ENCODE measurements around the gene XYLT2. TPM values are rescaled to one million over a fixed set of nuclear protein-coding genes. Genes with fewer than 3 reads are reported as not detected.
"Not testable (repeated sequence)": the region's sequence is repeated elsewhere in the genome, so short reads cannot be mapped to it uniquely, and the experiment has no call there.

Gene XYLT2
- total RNA-seq, 1 experiment from 2014 or later: 49.0 TPM

DNA sequence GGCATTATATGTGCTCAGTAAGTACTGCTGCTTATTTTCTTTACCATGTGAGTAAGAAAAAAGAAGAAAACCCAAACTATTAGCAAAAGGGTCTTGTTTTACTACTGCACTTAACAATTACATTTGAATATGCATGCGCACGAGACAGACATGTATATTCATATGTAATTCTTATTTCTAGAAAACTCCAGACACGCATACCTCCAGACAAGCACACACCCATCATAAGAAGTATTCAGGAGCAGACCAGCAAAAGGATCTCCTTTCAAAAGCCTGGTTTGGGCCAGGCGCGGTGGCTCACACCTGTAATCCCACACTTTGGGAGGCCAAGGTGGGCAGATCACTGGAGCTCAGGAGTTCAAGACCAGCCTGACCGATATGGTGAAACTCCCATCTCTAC lies 43.6 kb downstream of the XYLT2 start:
- no peak for DNase-seq (ENCODE audit: low spot score)

DNA sequence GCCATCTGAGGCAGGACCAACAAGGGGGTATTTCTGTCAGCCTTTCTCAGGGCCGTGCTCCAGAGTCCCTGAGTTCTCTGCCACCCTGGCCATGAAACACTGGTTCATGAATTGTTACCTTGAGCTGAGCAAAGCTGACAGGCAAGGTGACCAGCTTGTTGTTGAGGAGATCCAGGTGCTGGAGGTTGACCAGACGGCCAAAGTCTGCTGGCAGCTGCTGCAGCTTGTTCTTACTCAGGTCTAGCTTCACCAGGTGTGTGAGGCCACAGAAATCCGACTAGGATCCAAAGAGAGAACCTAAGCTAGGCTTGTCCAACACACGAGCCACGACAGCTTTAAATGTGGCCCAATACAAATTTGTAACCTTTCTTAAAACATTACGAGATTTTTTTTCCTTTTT lies 46.7 kb downstream of the XYLT2 start:
- DNase-seq (ENCODE audit: low spot score): no peak

GRCh38 chr17:50393700-50394099 lies 47.8 kb downstream of the XYLT2 start:
- DNase-seq (ENCODE audit: low spot score): no peak

GRCh38 chr17:50394711-50395110 lies 48.8 kb downstream of the XYLT2 start:
- no peak for DNase-seq (ENCODE audit: low spot score)

- peak; percentile 46 for DNase-seq (ENCODE audit: low spot score)
Measured at GRCh38 chr17:50396261-50397110, 50.6 kb downstream of the XYLT2 start.

DNA sequence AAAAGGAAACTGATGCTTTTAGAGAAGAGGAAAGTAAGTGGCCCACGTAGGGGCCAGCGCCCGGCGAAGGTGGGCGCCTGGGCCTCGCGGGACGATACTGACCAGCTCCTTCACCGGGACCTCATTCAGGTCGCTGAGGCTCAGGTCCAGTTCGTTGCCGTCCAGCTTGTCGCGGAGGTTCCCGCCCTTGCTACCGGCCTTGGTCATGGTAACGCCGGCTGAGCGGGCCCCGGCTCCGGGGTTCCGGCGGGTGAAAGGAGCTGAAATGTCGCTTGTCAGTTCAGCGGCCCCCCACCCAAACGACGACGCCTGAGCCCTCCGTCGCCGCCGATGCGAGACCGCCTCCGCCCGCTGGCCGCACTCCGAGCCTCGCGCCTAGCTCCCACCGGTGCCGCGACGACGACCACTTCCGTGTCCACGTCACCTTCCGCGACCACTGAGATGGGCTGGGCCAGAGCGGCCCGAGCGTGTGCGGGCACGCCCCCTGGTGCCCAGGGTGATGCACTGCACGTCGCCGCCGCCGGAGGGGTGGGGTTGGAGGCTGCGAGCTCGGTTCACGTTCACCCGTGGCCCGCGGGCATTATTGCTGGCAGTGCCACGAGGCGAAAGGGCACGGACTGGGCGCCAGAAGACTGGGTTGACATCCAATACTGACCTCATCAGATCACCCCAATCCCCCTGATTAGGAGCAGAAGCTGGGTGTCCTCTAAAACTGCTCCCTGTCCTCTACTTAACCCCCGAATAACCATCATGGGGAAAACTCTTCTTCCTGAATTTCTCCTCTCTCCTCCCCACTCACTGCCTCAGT lies 51.4 kb downstream of the XYLT2 start, which contains the start of gene LRRC59:
LRRC59 (minus strand) TSS at position 413 of the 808 bp plus-strand sequence; CDS start at position 207, 206 bp downstream.
- peak; percentile 72 for DNase-seq (ENCODE audit: low spot score)

DNA sequence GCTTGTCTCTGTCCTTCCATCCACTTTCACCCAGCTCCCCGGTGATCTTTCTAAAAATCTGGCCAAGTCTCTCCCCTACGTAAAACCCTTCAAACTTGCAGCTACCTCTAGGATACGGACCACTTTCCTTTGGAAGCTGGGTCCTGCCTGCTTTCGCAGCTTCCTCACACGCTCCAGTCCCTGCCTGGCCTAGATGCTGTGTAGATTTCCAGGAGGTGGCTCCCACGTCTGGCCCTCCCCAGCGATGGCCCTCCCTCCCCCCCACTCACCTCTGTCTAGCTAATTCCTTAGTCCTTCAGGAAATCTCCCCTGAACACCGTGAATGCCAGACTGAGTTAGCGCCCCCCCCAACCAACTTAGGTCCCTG lies 52.0 kb downstream of the XYLT2 start:
- no peak for DNase-seq (ENCODE audit: low spot score)

- not testable (repeated sequence) for DNase-seq (ENCODE audit: low spot score)
Measured at GRCh38 chr17:50398672-50399071, 52.7 kb downstream of the XYLT2 start.

GRCh38 chr17:50399591-50399990 lies 53.7 kb downstream of the XYLT2 start:
- DNase-seq (ENCODE audit: low spot score): not testable (repeated sequence)

DNA sequence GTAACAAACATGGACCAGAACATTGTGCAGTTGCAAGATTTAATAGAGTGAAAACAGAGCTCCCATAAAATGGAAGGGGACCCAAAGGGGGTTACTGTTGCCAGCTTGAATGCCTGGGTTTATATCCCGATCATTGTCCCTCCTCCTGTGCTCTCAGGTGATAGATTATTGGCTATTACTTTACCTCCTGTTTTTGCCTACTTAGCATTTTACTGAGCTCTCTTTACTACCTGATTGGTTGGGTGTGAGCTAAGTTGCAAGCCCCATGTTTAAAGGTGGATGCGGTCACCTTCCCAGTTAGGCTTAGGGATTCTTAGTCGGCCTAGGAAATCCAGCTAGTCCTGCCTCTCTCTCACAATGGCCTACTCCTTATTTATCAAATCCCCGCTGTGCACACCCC lies 59.4 kb downstream of the XYLT2 start:
- not testable (repeated sequence) for DNase-seq (ENCODE audit: low spot score)

- no peak for DNase-seq (ENCODE audit: low spot score)
Measured at GRCh38 chr17:50406578-50406977, 60.7 kb downstream of the XYLT2 start.

GRCh38 chr17:50407921-50408320 lies 62.0 kb downstream of the XYLT2 start:
- DNase-seq (ENCODE audit: low spot score): no peak

Other genes with a start within 250 kb of the XYLT2 start
- 0.50 and 0.62 TPM in 2 replicates for gene SAMD14, start 216.0 kb upstream of the XYLT2 start, total RNA-seq (2014; rRNA removed; shearing (Covaris generic))
- 19.1 and 35.5 TPM in 2 replicates for gene PPP1R9B, start 195.4 kb upstream of the XYLT2 start, total RNA-seq (2014; rRNA removed; shearing (Covaris generic))
- 0.22 and 9.3 TPM in 2 replicates for gene SGCA, start 180.1 kb upstream of the XYLT2 start, total RNA-seq (2014; rRNA removed; shearing (Covaris generic))
- gene COL1A1, start 144.5 kb upstream of the XYLT2 start, total RNA-seq (2014; rRNA removed; shearing (Covaris generic)): 6.2 and 15.7 TPM in 2 replicates
- gene TMEM92, start 71.7 kb upstream of the XYLT2 start, total RNA-seq (2014; rRNA removed; shearing (Covaris generic)): 5.2 and 6.6 TPM in 2 replicates
- 109 and 138 TPM in 2 replicates for gene MRPL27, start 27.1 kb downstream of the XYLT2 start, total RNA-seq (2014; rRNA removed; shearing (Covaris generic))
- gene EME1, start 27.1 kb downstream of the XYLT2 start, total RNA-seq (2014; rRNA removed; shearing (Covaris generic)): 12.8 and 15.8 TPM in 2 replicates
- 259 and 262 TPM in 2 replicates for gene LRRC59, start 51.4 kb downstream of the XYLT2 start, total RNA-seq (2014; rRNA removed; shearing (Covaris generic))
- 40.4 and 41.0 TPM in 2 replicates for gene ACSF2, start 80.1 kb downstream of the XYLT2 start, total RNA-seq (2014; rRNA removed; shearing (Covaris generic))
- gene CHAD, start 122.8 kb downstream of the XYLT2 start, total RNA-seq (2014; rRNA removed; shearing (Covaris generic)): not detected in 2 replicates
- 16.0 and 16.6 TPM in 2 replicates for gene RSAD1, start 132.7 kb downstream of the XYLT2 start, total RNA-seq (2014; rRNA removed; shearing (Covaris generic))
- not detected in 2 replicates for gene MYCBPAP, start 162.3 kb downstream of the XYLT2 start, total RNA-seq (2014; rRNA removed; shearing (Covaris generic))
- 0.14 TPM in 1 of 2 replicates, not detected in the other for gene EPN3, start 186.6 kb downstream of the XYLT2 start, total RNA-seq (2014; rRNA removed; shearing (Covaris generic))
- gene SPATA20, start 201.0 kb downstream of the XYLT2 start, total RNA-seq (2014; rRNA removed; shearing (Covaris generic)): 80.7 and 97.7 TPM in 2 replicates
- 0.17 and 0.81 TPM in 2 replicates for gene CACNA1G, start 214.6 kb downstream of the XYLT2 start, total RNA-seq (2014; rRNA removed; shearing (Covaris generic))

Measured in A172 (cell line).